Endothelial cell of umbilical vein (primary cell): ENCODE measurements around the gene CDC16. TPM values are rescaled to one million over a fixed set of nuclear protein-coding genes. Genes with fewer than 3 reads are reported as not detected.

Experiments
- BruUV-seq: library from RNA; stranded (reverse); fragments of 400-500 nt; replicated peaks from 2 replicates; lab custom pipeline; 2021; lab: Mats Ljungman, UMichigan
- CTCF ChIA-PET: fragments of 300-600, 350-600 bp; sonication (Branson Sonifier 250); formaldehyde crosslinking; loops from one replicate; lab custom pipeline; 2021; ENCODE audit warnings: antibody characterized with exemption, inconsistent platforms; lab: Charles Lee
- POLR2A ChIA-PET: fragments of 300-600, 350-600 bp; sonication (Branson Sonifier 250); formaldehyde crosslinking; loops from one replicate; lab custom pipeline; 2021; ENCODE audit warnings: antibody characterized with exemption, inconsistent platforms; lab: Charles Lee
- DNase-seq: peaks from one replicate; pipeline ENCODE4 v3.0.0-alpha.2; 2011; ENCODE audit warnings: low read depth, low spot score
- FAIRE-seq: peaks from 2 replicates; lab custom pipeline; 2011; peaks lifted over from hg19 to GRCh38; lab: Jason Lieb, UNC
- H2AFZ ChIP-seq: 2 replicates; pipeline ENCODE4 v1.6.0; 2012; ENCODE audit warnings: low read depth, low read length, control low read depth, inconsistent platforms
- H3K27ac ChIP-seq: 2 replicates; pipeline ENCODE4 v1.5.1; 2011; ENCODE audit warnings: low read depth, mild to moderate bottlenecking, control low read depth, low read length, moderate library complexity; ENCODE audit not compliant: insufficient read depth
- H3K27me3 ChIP-seq, 2 experiments: 2 replicates each; pipeline versions ENCODE4 v1.6.0 to v1.6.1; 2011; ENCODE audit warnings: low read length in 2 of 2, mixed read lengths in 1 of 2; ENCODE audit not compliant: control insufficient read depth in 2 of 2, insufficient read depth in 2 of 2
- H3K36me3 ChIP-seq, 2 experiments: 2 replicates in 1 of 2; 3 replicates in 1 of 2; pipeline ENCODE4 v1.5.1; 2011; ENCODE audit warnings: low read length in 2 of 2, mild to moderate bottlenecking in 1 of 2, moderate library complexity in 1 of 2; ENCODE audit not compliant: control insufficient read depth in 2 of 2, insufficient read depth in 2 of 2; ENCODE audit errors: extremely low read depth in 1 of 2
- H3K4me1 ChIP-seq: 3 replicates; pipeline ENCODE4 v1.5.1; 2011; ENCODE audit warnings: mild to moderate bottlenecking, low read length; ENCODE audit not compliant: control insufficient read depth, insufficient read depth; ENCODE audit errors: extremely low read depth
- H3K4me2 ChIP-seq: 2 replicates; pipeline ENCODE4 v1.6.1; 2011; ENCODE audit warnings: low read length, control low read depth, mixed read lengths; ENCODE audit not compliant: insufficient read depth
- H3K4me3 ChIP-seq, 3 experiments: fragments of 200-600 bp in 1 of 3; sonication (generic), shearing (Covaris generic) in 1 of 3; replicated peaks in 1 of 3; 2 replicates each; pipeline ENCODE4 v1.5.1; 2011 to 2016; ENCODE audit warnings: control low read depth in 3 of 3, low read length in 3 of 3, mild to moderate bottlenecking in 2 of 3, inconsistent platforms in 1 of 3, low read depth in 1 of 3, moderate library complexity in 1 of 3; ENCODE audit not compliant: insufficient read depth in 1 of 3
- H3K79me2 ChIP-seq: 2 replicates; pipeline ENCODE4 v1.6.0; 2012; ENCODE audit warnings: low read length, inconsistent platforms; ENCODE audit not compliant: control insufficient read depth, insufficient read depth
- H3K9ac ChIP-seq: replicated peaks from 2 replicates; pipeline ENCODE3; 2011; ENCODE audit warnings: low read length, control low read depth; ENCODE audit not compliant: insufficient read depth; ENCODE audit errors: extremely low read depth
- H3K9me1 ChIP-seq: replicated peaks from 3 replicates; pipeline ENCODE4 v1.6.0; 2011; ENCODE audit warnings: mild to moderate bottlenecking, low read length; ENCODE audit not compliant: control insufficient read depth, insufficient read depth; ENCODE audit errors: extremely low read depth
- H3K9me3 ChIP-seq: replicated peaks from 2 replicates; pipeline ENCODE4 v1.5.1; 2012; ENCODE audit warnings: low read length, inconsistent platforms; ENCODE audit not compliant: control insufficient read depth, insufficient read depth
- H4K20me1 ChIP-seq: replicated peaks from 2 replicates; pipeline ENCODE3; 2011; ENCODE audit warnings: mild to moderate bottlenecking, low read length; ENCODE audit not compliant: control insufficient read depth, insufficient read depth; ENCODE audit errors: extremely low read depth
- CTCF ChIP-seq, 2 donors: IDR thresholded peaks; 1 replicate in 1 of 2; 2 replicates in 1 of 2; pipeline ENCODE4 v1.5.1; 2011; ENCODE audit warnings: low read length in 2 of 2, mild to moderate bottlenecking in 2 of 2, moderate library complexity in 2 of 2, control low read depth in 1 of 2, inconsistent platforms in 1 of 2, low read depth in 1 of 2; ENCODE audit not compliant: insufficient read depth in 1 of 2; ENCODE audit errors: extremely low read depth in 1 of 2
- EZH2 ChIP-seq: IDR thresholded peaks from 2 replicates; pipeline ENCODE4 v1.6.1; 2012; ENCODE audit warnings: borderline replicate concordance, low read depth, mild to moderate bottlenecking, moderate library complexity, low read length, inconsistent platforms; ENCODE audit not compliant: severe bottlenecking
- FOS ChIP-seq: IDR thresholded peaks from 2 replicates; pipeline ENCODE4 v1.6.1; 2011; ENCODE audit warnings: mild to moderate bottlenecking, low read length, moderate library complexity, borderline replicate concordance; ENCODE audit not compliant: insufficient read depth
- GATA2 ChIP-seq: IDR thresholded peaks from 2 replicates; pipeline ENCODE4 v1.7.0; 2011; ENCODE audit warnings: low read depth, mild to moderate bottlenecking, moderate library complexity, mixed read lengths, low read length; ENCODE audit not compliant: insufficient read length, insufficient read depth
- JUN ChIP-seq: IDR thresholded peaks from 2 replicates; pipeline ENCODE4 v1.6.1; 2011; ENCODE audit warnings: borderline replicate concordance, low read depth; ENCODE audit not compliant: insufficient read length, insufficient read depth
- MAX ChIP-seq: IDR thresholded peaks from 2 replicates; pipeline ENCODE4 v1.6.1; 2011; ENCODE audit not compliant: insufficient read depth, insufficient read length
- MYC ChIP-seq: IDR thresholded peaks from one replicate; pipeline ENCODE4 v1.6.1; 2011; ENCODE audit warnings: mild to moderate bottlenecking, low read depth, low read length
- POLR2A ChIP-seq: IDR thresholded peaks from 2 replicates; pipeline ENCODE4 v1.6.1; 2012; ENCODE audit warnings: low read depth, mild to moderate bottlenecking, control low read depth, low read length
- POLR2AphosphoS5 ChIP-seq: IDR thresholded peaks from 2 replicates; pipeline ENCODE4 v1.6.1; 2012; ENCODE audit warnings: low read depth, mild to moderate bottlenecking, control low read depth, low read length, moderate library complexity; ENCODE audit not compliant: insufficient read depth
- dilution Hi-C: fragments of 300-500 bp; cut with MboI; formaldehyde crosslinking; loops from one replicate; pipeline ENCODE4 v1.15.0; 2019; ENCODE audit warnings: low sequenced_read_pairs; ENCODE audit not compliant: extremely low pct_ligation_motif_present
- intact Hi-C: fragments of 100-400 bp; cut with micrococcal nuclease; formaldehyde crosslinking; loops from one replicate; pipeline ENCODE4 v1.10.0; 2022
- polyA plus RNA-seq, 4 experiments: library from polyadenylated mRNA; depleted of rRNA in 3 of 4; stranded (reverse) in 3 of 4; unstranded in 1 of 4; fragments of >200 nt; gene quantifications; 2 replicates each; pipeline versions ENCODE4 v1.2.1 to v1.2.3, GENCODE V29; 2011 to 2012; ENCODE audit warnings: missing spikeins in 1 of 4
- total RNA-seq: library from RNA; stranded (reverse); gene quantifications from 2 replicates; pipeline ENCODE4 v1.2.3, GENCODE V29; 2021

The CDC16 gene
- total and polyA plus RNA-seq, 2 donors (not counting 3 experiments of a cell fraction or from before 2014, with no cell fraction given), result 41.6 to 83.3 TPM

GRCh38 chr13:114196629-114197028, 38.1 kb upstream of the CDC16 start:
- no peaks in the 10 kb centered on the region for H4K20me1 ChIP-seq
- no peak overlapping the region for H3K4me2 ChIP-seq
- no peaks in the 10 kb centered on the region for H3K36me3 ChIP-seq
- no peaks in the 10 kb centered on the region for H3K9me3 ChIP-seq
- BruUV-seq, result no TSS peak
- H3K9me1 ChIP-seq, result no peaks in the 10 kb centered on the region
- no peak for DNase-seq
- H3K9ac ChIP-seq, result no peak overlapping the region
- H3K27ac ChIP-seq, result no peak overlapping the region
- TF ChIP-seq CTCF (IDR thresholded peaks at IDR 0.05; ENCODE audit: extremely low read depth in 1 of 2, insufficient read depth in 1 of 2, low read depth in 1 of 2, low read length in 2 of 2) (no peak), POLR2A (no peak), MYC (no peak), MAX (no peak), GATA2 (no peak)
- H3K4me1 ChIP-seq, result no peaks in the 10 kb centered on the region
- H3K79me2 ChIP-seq, result no peaks in the 10 kb centered on the region
- no peak for FAIRE-seq
- intact Hi-C loops (no loop called here), dilution Hi-C loops (no loop called here)
- POLR2A ChIA-PET, result no interaction called here
- H2AFZ ChIP-seq, result no peak overlapping the region
- peaks cover 21 to 24% of the 10 kb centered on the region in 2 experiments for H3K27me3 ChIP-seq
- CTCF ChIA-PET, result interaction anchor here (1.0 kb wide), 1 partner anchor 11 kb away, joined by 3 read pairs; no protein-coding TSS in a partner anchor
- no peak overlapping the region for H3K4me3 ChIP-seq

- Histone ChIP-seq H3K79me2 (no peaks in the 10 kb centered on the region), H2AFZ (no peak overlapping the region), H3K4me1 (no peaks in the 10 kb centered on the region), H3K9me1 (no peaks in the 10 kb centered on the region), H3K9ac (no peak overlapping the region), H3K27ac (no peak overlapping the region), H3K36me3 (no peaks in the 10 kb centered on the region), H3K4me2 (no peak overlapping the region), H4K20me1 (no peaks in the 10 kb centered on the region), H3K9me3 (no peaks in the 10 kb centered on the region), H3K27me3 (peaks cover 18 to 33% of the 10 kb centered on the region in 2 experiments), H3K4me3 (no peak overlapping the region)
- CTCF ChIA-PET, result no interaction called here
- TF ChIP-seq FOS (no peak), POLR2A (no peak), MAX (no peak), GATA2 (no peak), EZH2 (no peak), MYC (no peak), CTCF (IDR thresholded peaks at IDR 0.05; ENCODE audit: extremely low read depth in 1 of 2, insufficient read depth in 1 of 2, low read depth in 1 of 2, low read length in 2 of 2) (no peak), POLR2AphosphoS5 (no peak), JUN (no peak)
- dilution Hi-C loops (no loop called here), intact Hi-C loops (no loop called here)
- DNase-seq (no peak), FAIRE-seq (no peak)
- BruUV-seq, result no TSS peak
- POLR2A ChIA-PET, result no interaction called here
Observed at GRCh38 chr13:114198556-114198955, 36.1 kb upstream of the CDC16 start.
